ENCODE data around the gene NLRP6. TPM values are rescaled to one million over a fixed set of nuclear protein-coding genes. Genes with fewer than 3 reads are reported as not detected.

NLRP6 gene
- polyA plus RNA-seq, 3 donors from 2014 or later, result 1.6 to 5.1 TPM; not detected in 1

DNA sequence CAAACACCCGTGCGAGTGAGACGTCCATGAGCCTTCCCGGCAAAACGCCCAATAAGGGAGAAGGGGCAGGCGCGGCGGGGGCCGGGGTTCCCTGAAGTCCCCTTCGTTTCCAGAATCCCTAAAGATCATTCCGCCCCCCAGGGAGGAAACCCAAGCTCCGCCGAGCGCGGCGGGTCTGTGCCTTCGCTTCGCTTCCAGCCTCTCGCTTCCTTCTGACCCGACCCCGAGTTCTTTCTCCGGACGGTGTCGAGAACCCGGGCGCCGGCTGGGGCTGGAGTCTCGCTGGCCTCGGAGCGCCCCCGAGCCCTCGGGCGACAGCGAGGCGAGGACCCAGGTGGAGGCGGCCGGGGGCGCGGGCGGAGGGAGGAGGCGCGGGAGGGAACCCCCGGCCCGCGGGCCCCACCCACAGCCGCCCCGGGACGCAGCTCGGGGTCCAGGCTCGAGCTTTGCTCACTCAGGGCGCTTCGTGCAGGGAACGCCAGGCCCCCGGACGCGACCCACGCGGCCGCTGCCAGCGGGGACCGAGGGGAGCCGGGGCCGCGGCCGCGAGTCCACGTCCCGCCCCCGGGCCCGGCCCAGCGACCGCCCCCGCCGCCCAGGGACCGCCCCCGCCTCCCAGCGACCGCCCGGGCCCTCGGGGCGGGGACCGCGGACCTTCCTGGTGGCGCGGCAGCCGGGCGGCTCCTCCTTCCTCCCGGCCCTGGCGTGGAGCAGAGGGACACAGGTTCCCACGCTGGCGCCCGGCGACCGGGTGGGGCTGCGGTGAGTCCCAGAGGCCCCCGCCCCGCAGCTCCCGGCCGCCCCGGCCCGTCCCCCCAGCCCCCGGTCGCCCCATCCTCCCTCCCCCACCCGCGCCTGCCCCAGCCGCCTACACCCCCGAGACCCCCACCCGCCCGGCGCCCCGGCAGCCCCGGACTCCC is 10.5 kb downstream of the NLRP6 start, which contains the start of gene PGGHG:
Gene PGGHG, plus strand, starts transcription at position 649 of the 920 bp plus-strand sequence. CDS start 691 bp downstream, outside the sequence.
- Mint-ChIP-seq H3K36me3 (peaks cover 0 to 5% (median 0%) of the 10 kb centered on the region in 3 donors), H3K9me3 (no peaks in the 10 kb centered on the region), H3K4me3 (peak within 1 kb of the TSS; percentile 85 to 90 (median 88)), H3K27ac (peak within 1 kb of the TSS; percentile 62 to 95 (median 88)), H3K27me3 (ENCODE audit: low read depth in 3 of 3) (peaks cover 5 to 15% (median 7%) of the 10 kb centered on the region in 3 donors), H3K4me1 (peaks cover 32 to 35% of the 10 kb centered on the region in 2 donors)
- peak; percentile 70 to 80 (median 75) for DNase-seq

DNA sequence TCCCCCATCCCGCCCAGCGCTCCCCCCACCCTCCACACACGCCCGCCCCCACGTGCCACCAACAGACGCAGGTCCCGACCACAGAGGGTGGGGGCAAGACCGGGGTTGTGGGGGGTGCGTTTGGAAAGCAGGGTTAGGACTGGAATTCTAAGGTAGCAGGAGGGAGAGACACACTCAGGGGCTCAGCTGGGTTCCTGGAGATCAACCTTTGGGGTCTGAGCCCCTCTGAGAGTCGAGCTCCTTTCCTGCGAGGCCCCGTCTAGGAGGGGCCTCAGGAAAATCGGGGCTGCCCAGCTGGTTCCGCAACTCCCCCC is 11.1 kb downstream of the NLRP6 start:
- peak overlapping the region; percentile 62 to 95 (median 88) for H3K27ac Mint-ChIP-seq
- H3K36me3 Mint-ChIP-seq, result peaks cover 0 to 5% (median 0%) of the 10 kb centered on the region in 3 donors
- peaks cover 32 to 33% of the 10 kb centered on the region in 2 donors for H3K4me1 Mint-ChIP-seq
- peak in 2 of 3 donors; percentile 65 to 71 for DNase-seq
- peak overlapping the region; percentile 78 to 87 (median 85) for H3K4me3 Mint-ChIP-seq
- H3K9me3 Mint-ChIP-seq, result no peaks in the 10 kb centered on the region
- H3K27me3 Mint-ChIP-seq (ENCODE audit: low read depth in 3 of 3), result peaks cover 5 to 15% (median 5%) of the 10 kb centered on the region in 3 donors

DNA sequence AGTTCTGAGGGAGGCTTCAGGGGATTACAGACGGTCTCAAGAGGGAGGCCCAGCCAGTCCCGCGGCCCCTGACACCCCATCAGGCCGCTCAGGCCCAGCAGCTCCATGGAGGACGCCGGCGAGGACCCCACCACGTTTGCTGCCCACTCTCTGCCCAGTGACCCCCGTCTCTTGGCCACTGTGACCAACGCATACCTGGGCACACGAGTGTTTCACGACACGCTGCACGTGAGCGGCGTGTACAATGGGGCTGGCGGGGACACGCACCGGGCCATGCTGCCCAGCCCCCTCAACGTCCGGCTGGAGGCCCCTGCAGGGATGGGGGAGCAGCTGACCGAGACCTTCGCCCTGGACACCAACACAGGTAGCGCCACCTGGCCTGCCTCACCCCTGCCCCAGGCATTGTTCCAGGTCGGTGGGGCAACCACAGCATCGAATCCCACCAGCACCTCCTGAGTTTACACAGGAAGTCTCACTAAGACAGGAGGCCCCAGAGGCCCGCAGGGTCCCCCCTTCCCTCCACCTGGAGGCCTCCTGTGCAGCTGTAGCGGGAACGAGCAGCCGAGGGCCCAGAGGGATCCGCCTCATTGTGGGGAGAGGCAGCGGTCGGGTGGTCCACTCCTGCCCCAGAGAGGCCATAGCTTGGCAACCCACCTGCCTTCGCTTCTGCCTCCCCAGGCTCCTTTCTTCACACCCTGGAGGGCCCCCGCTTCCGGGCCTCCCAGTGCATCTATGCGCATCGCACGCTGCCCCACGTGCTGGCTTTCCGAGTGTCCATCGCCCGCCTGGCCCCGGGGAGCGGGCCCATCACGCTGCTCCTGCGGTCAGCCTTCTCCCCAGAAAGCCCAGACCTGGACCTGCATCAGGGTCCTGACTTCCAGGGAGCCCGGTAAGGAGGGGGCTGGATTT is 11.8 kb downstream of the NLRP6 start:
- DNase-seq, result peak in 2 of 3 donors; percentile 66 to 72

DNA sequence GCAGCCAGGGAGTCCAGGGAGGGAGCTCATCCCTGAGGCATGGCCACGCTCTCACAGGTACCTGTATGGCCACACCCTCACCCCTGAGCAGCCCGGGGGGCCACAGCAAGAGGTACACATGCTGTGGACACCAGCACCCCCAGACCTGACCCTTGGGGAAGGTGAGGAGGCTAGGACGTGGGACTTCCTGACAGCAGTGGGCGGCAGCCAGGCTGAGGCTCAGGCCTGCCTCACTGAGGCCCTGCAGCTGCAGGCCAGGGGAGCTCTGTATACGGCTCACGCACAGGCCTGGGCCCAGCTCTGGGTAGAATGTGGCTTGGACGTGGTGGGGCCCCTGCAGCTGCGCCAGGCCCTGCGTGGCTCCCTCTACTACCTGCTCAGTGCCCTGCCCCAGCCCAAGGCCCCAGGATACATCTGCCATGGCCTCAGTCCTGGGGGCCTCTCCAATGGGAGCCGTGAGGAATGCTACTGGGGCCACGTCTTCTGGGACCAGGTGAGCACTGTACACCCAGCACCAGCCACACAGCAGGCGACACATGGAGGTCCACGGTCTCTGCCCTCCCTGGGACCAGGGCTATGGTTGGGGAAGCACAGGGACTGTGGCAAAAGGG is 12.5 kb downstream of the NLRP6 start:
- H3K27ac Mint-ChIP-seq, result peak overlapping the region; percentile 31 to 85 (median 74)
- H3K4me1 Mint-ChIP-seq, result peaks cover 33 to 34% of the 10 kb centered on the region in 2 donors
- no peak for DNase-seq
- peaks cover 0 to 5% (median 0%) of the 10 kb centered on the region in 3 donors for H3K36me3 Mint-ChIP-seq
- H3K27me3 Mint-ChIP-seq (ENCODE audit: low read depth in 3 of 3), result peaks cover 2 to 16% (median 5%) of the 10 kb centered on the region in 3 donors
- H3K9me3 Mint-ChIP-seq, result no peaks in the 10 kb centered on the region
- H3K4me3 Mint-ChIP-seq, result peak overlapping the region; percentile 1 to 87 (median 78)

More for the DNA sequence above, 11.8 kb downstream of the NLRP6 start:
- peaks cover 0 to 5% (median 0%) of the 10 kb centered on the region in 3 donors for H3K36me3 Mint-ChIP-seq
- H3K4me3 Mint-ChIP-seq, result peak overlapping the region; percentile 78 to 87 (median 85)
- H3K27ac Mint-ChIP-seq, result peak overlapping the region; percentile 62 to 95 (median 88)
- H3K4me1 Mint-ChIP-seq, result peaks cover 32 to 33% of the 10 kb centered on the region in 2 donors
- H3K9me3 Mint-ChIP-seq, result no peaks in the 10 kb centered on the region
- H3K27me3 Mint-ChIP-seq (ENCODE audit: low read depth in 3 of 3), result peaks cover 5 to 15% (median 5%) of the 10 kb centered on the region in 3 donors

DNA sequence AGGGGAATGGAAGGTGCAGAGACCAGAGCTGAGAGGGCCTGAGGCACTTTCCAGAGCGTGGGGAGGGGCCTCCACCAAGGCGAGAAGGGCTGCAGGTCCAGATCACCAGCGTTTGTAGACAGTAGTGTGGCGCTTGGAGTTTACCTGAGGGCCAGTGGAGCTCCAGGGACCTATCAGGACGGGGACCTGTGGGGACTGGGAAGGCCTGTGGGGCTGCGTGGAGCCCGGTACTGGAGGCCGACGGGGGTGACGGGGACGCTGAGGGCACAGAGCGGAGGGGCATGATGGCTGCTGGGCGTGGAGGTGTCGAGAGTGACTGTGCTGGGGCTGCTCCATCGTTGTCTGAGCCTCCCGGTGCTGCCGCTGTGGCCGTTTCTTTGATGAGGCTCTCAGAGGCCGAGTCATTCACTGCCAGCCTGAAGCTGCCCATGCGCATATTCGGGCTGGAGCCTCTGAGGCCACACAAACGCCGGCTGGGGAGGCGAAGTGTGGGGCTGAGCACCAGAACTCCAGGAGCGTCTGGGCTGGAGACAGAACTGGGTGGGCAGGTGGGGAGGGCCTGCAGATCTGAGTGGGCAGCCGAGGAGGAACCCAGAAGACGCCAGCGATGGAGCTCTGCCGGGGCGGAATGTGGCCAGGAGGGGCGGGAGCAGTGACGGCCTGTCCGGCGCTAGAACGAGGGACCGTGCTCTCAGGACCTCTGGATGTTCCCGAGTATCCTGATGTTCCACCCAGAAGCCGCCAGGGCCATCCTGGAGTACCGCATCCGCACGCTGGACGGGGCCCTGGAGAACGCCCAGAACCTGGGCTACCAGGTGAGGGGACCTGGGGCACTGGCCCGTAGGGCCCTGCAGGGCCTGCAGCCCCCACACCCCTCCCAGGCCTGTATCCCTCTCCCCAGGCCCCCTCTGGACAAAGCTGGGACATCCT is 13.3 kb downstream of the NLRP6 start:
- H3K4me1 Mint-ChIP-seq, result peaks cover 33 to 37% of the 10 kb centered on the region in 2 donors
- DNase-seq, result no peak
- H3K36me3 Mint-ChIP-seq, result peaks cover 0 to 5% (median 0%) of the 10 kb centered on the region in 3 donors
- peaks cover 2 to 14% (median 5%) of the 10 kb centered on the region in 3 donors for H3K27me3 Mint-ChIP-seq (ENCODE audit: low read depth in 3 of 3)
- H3K27ac Mint-ChIP-seq, result peak overlapping the region; percentile 14 to 83 (median 46)
- H3K9me3 Mint-ChIP-seq, result no peaks in the 10 kb centered on the region
- peak overlapping the region in 3 of 5 donors; percentile 5 to 41 (median 35) for H3K4me3 Mint-ChIP-seq

- Mint-ChIP-seq H3K36me3 (peaks cover 0 to 5% (median 0%) of the 10 kb centered on the region in 3 donors), H3K4me1 (peaks cover 33 to 43% of the 10 kb centered on the region in 2 donors), H3K27me3 (ENCODE audit: low read depth in 3 of 3) (peaks cover 3 to 15% (median 4%) of the 10 kb centered on the region in 3 donors), H3K9me3 (no peaks in the 10 kb centered on the region), H3K27ac (no peak overlapping the region), H3K4me3 (no peak overlapping the region)
- DNase-seq, result no peak
These were observed 14.3 kb downstream of the NLRP6 start for GRCh38 chr11:292211-293121.

DNA sequence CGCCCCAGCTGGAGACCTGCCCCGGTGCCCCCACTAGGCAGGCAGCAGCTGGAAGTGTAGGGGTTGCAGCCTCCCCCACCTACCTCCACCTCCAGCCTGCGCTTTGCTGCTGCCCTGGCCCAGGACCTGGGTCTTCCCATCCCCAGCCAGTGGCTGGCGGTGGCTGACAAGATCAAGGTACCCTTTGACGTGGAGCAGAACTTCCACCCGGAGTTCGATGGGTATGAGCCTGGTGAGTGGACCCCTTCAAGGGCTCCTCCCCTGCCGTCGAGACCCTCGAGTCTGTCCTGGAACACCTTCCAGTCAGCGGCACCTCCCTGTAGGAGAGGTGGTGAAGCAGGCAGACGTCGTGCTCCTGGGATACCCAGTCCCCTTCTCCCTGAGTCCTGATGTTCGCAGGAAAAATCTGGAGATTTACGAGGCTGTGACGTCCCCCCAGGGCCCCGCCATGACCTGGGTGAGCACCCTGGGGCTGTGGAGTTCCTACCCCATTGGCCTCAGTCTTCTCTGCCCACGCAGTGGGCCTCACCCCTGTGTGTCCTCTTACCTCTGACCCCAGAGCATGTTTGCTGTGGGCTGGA is 15.2 kb downstream of the NLRP6 start:
- DNase-seq, result no peak
- Mint-ChIP-seq H3K4me1 (peaks cover 35 to 46% of the 10 kb centered on the region in 2 donors), H3K36me3 (peaks cover 0 to 5% (median 0%) of the 10 kb centered on the region in 3 donors), H3K27ac (no peak overlapping the region), H3K27me3 (ENCODE audit: low read depth in 3 of 3) (peaks cover 4 to 13% (median 5%) of the 10 kb centered on the region in 3 donors), H3K4me3 (no peak overlapping the region), H3K9me3 (no peaks in the 10 kb centered on the region)

- Mint-ChIP-seq H3K4me3 (no peak overlapping the region), H3K27ac (no peak overlapping the region), H3K9me3 (no peaks in the 10 kb centered on the region), H3K27me3 (ENCODE audit: low read depth in 3 of 3) (peaks cover 4 to 13% (median 5%) of the 10 kb centered on the region in 3 donors), H3K4me1 (peaks cover 40 to 50% of the 10 kb centered on the region in 2 donors), H3K36me3 (peaks cover 0 to 5% (median 0%) of the 10 kb centered on the region in 3 donors)
- DNase-seq, result no peak
These were observed 15.8 kb downstream of the NLRP6 start for GRCh38 chr11:293852-294661.

DNA sequence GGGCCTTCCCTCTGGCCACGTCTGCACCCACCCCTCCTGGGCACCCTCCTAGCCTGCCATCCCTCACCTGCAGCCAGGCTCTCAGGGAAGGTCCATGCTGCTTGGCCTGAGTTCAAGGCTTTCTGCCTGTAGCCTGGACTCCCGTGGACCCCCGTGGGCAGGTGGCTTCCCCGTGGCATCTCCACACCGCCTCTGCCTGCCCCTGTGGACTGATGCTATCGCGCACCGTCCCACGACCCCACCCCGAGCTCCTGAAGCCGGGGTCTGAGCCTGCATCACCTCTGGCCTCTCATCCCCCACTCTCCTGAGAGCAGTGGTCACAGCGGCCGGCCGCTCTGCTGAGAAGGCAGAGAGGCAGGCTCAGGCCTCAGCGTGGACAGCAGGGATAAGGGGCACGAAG is 16.6 kb downstream of the NLRP6 start:
- H3K36me3 Mint-ChIP-seq, result peaks cover 0 to 5% (median 0%) of the 10 kb centered on the region in 3 donors
- no peak overlapping the region for H3K4me3 Mint-ChIP-seq
- DNase-seq, result no peak
- H3K9me3 Mint-ChIP-seq, result no peaks in the 10 kb centered on the region
- peaks cover 38 to 45% of the 10 kb centered on the region in 2 donors for H3K4me1 Mint-ChIP-seq
- peaks cover 4 to 12% (median 5%) of the 10 kb centered on the region in 3 donors for H3K27me3 Mint-ChIP-seq (ENCODE audit: low read depth in 3 of 3)
- H3K27ac Mint-ChIP-seq, result no peak overlapping the region

DNA sequence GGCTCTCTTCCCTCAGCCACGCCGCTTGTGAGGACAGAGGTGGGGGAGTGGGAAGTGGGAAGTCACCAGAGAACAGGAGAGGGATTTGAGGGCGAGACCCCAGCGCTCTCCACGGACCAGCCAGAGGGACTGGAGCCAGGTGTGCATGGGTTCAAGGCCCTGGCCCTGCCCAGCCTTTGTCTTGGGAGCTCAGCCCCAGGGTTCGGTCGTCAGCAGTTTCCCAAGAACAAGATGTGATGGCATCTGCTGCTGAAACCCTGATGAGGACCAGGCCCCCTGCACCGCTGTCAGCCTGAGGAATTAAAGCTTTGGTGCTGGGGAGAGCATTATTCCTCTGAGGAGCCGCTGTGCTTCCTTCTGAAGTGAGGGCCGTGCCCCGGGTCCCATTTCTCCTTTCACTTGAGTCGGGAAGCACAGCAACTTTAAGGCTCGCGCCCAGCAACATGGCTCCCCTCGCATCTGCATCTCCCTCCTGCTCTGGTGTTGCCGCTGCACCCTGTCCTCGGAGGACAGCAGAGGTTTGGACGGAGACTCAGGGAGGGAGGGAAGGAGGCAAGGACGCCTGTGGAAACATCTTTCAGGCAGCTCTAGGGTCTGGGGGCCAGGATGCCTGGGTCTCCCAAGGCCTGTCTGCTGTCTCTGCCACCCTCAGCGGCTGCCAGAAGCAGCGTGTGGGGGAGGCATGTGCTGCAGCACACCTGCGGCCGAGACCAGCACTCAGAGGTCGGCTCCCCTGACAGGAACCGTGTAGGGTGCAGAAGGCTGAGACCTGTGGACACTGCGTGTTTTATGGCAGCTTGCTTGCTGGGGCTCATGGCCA is 17.4 kb downstream of the NLRP6 start:
- no peak overlapping the region for H3K4me3 Mint-ChIP-seq
- peaks cover 34 to 39% of the 10 kb centered on the region in 2 donors for H3K4me1 Mint-ChIP-seq

More for the DNA sequence above, 17.4 kb downstream of the NLRP6 start:
- H3K27ac Mint-ChIP-seq, result peak overlapping the region in 2 of 6 donors; percentile 65 to 85
- no peak for DNase-seq
- no peaks in the 10 kb centered on the region for H3K9me3 Mint-ChIP-seq
- peaks cover 4 to 12% (median 7%) of the 10 kb centered on the region in 3 donors for H3K27me3 Mint-ChIP-seq (ENCODE audit: low read depth in 3 of 3)
- H3K36me3 Mint-ChIP-seq, result peaks cover 0 to 5% (median 0%) of the 10 kb centered on the region in 3 donors

Data from immature natural killer cell (primary cell).